Smooth muscle cell (in vitro differentiated cells): ENCODE data around the gene GAB2. TPM values are rescaled to one million over a fixed set of nuclear protein-coding genes. Genes with fewer than 3 reads are reported as not detected.

Experiments
- DNase-seq: peaks from one replicate; lab custom pipeline; 2025; ENCODE audit not compliant: unreplicated experiment; lab: John Stamatoyannopoulos, UW
- H2AFZ ChIP-seq: fragments of 200-600 bp; sonication (generic); 2 replicates; pipeline ENCODE4 v1.6.0; 2016; ENCODE audit warnings: antibody characterized with exemption, low read depth, mild to moderate bottlenecking
- H3F3A ChIP-seq: fragments of 200-600 bp; sonication (generic); 2 replicates; pipeline ENCODE4 v1.6.0; 2017; ENCODE audit warnings: antibody characterized with exemption, low read depth
- H3K27ac ChIP-seq: fragments of 200-600 bp; sonication (generic); 2 replicates; pipeline ENCODE4 v1.5.1; 2016; ENCODE audit warnings: low read depth, mild to moderate bottlenecking
- H3K27me3 ChIP-seq: fragments of 200-600 bp; sonication (generic); 2 replicates; pipeline ENCODE4 v1.6.1; 2016; ENCODE audit warnings: low read depth, mild to moderate bottlenecking
- H3K36me3 ChIP-seq: fragments of 200-600 bp; sonication (generic); 2 replicates; pipeline ENCODE4 v1.5.1; 2016; ENCODE audit warnings: low read depth
- H3K4me1 ChIP-seq: fragments of 200-600 bp; sonication (generic); 2 replicates; pipeline ENCODE4 v1.5.1; 2016; ENCODE audit warnings: low read depth
- H3K4me2 ChIP-seq: fragments of 200-600 bp; sonication (generic); 2 replicates; pipeline ENCODE4 v1.6.0; 2016; ENCODE audit warnings: mild to moderate bottlenecking
- H3K4me3 ChIP-seq: fragments of 200-600 bp; sonication (generic); 2 replicates; pipeline ENCODE4 v1.5.1; 2016; ENCODE audit warnings: mild to moderate bottlenecking
- H3K79me2 ChIP-seq: fragments of 200-600 bp; sonication (generic); 2 replicates; pipeline ENCODE4 v1.6.0; 2016; ENCODE audit warnings: low read depth, mild to moderate bottlenecking
- H3K9ac ChIP-seq: fragments of 200-600 bp; sonication (generic); 2 replicates; pipeline ENCODE4 v1.6.0; 2016; ENCODE audit warnings: low read depth
- H3K9me3 ChIP-seq: fragments of 200-600 bp; sonication (generic); replicated peaks from 2 replicates; pipeline ENCODE4 v1.5.1; 2016; ENCODE audit warnings: low read depth
- H4K20me1 ChIP-seq: fragments of 200-600 bp; sonication (generic); 2 replicates; pipeline ENCODE4 v1.6.0; 2016; ENCODE audit warnings: low read depth
- WGBS: methylation state at CpG from one replicate; pipeline ENCODE4 v1.1.7; 2016; ENCODE audit warnings: low lambda C conversion rate; 5-methylcytosine and 5-hydroxymethylcytosine counted together
- polyA plus RNA-seq: library from polyadenylated mRNA; unstranded; fragments of >200 nt; fragmentation: Nextera tagmentation; extraction: Ambion mirVana; gene quantifications from 2 replicates; pipeline ENCODE4 v1.2.1, GENCODE V29; 2016
- total RNA-seq: library from RNA; depleted of rRNA; stranded (reverse); fragments of >200 nt; gene quantifications from 2 replicates; pipeline ENCODE4 v1.2.3, GENCODE V29; 2014
- TF ChIP-seq, protein P1 (sequence below): fragments of 200-600 bp; sonication (generic); IDR thresholded peaks from 2 replicates; pipeline ENCODE4 v1.5.1; 2017; ENCODE audit warnings: borderline replicate concordance, mild to moderate bottlenecking, antibody characterized with exemption; ENCODE audit not compliant: insufficient read depth, poor library complexity, severe bottlenecking

Gene GAB2
- total and polyA plus RNA-seq, 2 experiments from 2014 or later: 4.2 to 9.7 TPM

DNA sequence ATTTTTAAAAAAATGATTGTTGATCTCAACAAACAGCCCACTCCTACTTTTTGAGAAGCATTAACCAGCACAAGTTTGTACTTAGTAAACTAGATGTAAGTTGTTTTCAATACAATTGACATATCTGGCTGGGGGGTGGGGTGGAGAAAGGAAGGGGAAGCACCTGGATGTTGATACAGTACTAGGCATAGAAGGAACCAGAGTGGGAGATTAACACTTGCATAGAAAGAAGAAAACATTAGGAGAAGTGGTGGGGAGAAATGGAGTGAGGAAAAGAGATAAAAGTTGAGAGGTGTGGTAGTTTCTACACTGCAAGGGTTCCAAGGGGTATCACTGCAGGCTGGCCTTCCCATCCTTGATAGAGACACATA is 10.6 kb upstream of the GAB2 start:
- Histone ChIP-seq H3K4me3 (no peak overlapping the region), H3K9ac (no peak overlapping the region), H3K9me3 (no peaks in the 10 kb centered on the region), H2AFZ (no peak overlapping the region), H3F3A (no peaks in the 10 kb centered on the region), H3K27me3 (no peaks in the 10 kb centered on the region), H3K79me2 (no peaks in the 10 kb centered on the region), H3K36me3 (no peaks in the 10 kb centered on the region), H3K4me2 (no peak overlapping the region), H3K27ac (no peak overlapping the region), H4K20me1 (no peaks in the 10 kb centered on the region), H3K4me1 (peaks cover 8% of the 10 kb centered on the region)
- TF ChIP-seq, protein P1, sequence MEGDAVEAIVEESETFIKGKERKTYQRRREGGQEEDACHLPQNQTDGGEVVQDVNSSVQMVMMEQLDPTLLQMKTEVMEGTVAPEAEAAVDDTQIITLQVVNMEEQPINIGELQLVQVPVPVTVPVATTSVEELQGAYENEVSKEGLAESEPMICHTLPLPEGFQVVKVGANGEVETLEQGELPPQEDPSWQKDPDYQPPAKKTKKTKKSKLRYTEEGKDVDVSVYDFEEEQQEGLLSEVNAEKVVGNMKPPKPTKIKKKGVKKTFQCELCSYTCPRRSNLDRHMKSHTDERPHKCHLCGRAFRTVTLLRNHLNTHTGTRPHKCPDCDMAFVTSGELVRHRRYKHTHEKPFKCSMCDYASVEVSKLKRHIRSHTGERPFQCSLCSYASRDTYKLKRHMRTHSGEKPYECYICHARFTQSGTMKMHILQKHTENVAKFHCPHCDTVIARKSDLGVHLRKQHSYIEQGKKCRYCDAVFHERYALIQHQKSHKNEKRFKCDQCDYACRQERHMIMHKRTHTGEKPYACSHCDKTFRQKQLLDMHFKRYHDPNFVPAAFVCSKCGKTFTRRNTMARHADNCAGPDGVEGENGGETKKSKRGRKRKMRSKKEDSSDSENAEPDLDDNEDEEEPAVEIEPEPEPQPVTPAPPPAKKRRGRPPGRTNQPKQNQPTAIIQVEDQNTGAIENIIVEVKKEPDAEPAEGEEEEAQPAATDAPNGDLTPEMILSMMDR: no peak
- DNase-seq: no peak

DNA sequence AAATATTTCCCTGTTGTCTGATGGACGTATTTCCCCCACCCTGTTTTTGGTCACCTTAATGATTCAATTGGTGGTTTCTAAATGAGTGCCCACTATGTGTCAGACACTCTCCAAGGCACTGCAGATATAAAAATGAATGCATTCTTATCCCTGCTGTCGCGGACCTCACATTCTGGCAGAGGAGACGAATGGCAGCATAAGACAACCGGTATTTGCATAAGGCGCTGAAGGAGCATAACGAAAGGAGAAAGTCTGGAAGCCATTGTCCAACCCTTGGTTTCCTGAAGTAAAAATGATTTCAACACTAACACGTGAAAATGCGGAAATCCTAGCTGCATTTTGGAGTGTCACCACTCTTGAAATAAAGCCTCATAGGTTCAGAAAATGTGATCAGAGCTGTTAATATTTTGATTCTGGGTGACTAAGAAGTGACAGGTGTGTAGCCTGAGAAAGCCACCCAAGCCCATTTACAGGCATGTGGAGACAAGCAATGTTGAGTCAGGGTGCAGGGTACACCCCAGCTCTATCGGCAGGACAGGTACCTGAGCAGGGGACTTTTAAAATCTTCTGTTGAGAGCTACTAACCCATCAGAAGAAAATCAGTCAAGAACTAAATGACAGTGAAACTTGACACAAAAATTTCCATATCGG is 10.1 kb upstream of the GAB2 start:
- Histone ChIP-seq H3K4me2 (no peak overlapping the region), H3K27me3 (no peaks in the 10 kb centered on the region), H4K20me1 (no peaks in the 10 kb centered on the region), H2AFZ (no peak overlapping the region), H3K4me1 (peaks cover 8% of the 10 kb centered on the region), H3K9me3 (no peaks in the 10 kb centered on the region), H3K36me3 (no peaks in the 10 kb centered on the region), H3F3A (no peaks in the 10 kb centered on the region), H3K9ac (no peak overlapping the region), H3K4me3 (no peak overlapping the region), H3K27ac (no peak overlapping the region), H3K79me2 (no peaks in the 10 kb centered on the region)
- DNase-seq: no peak
- TF ChIP-seq, protein P1: no peak
- 94% methylated on average over 11 of the region's 11 CpGs for WGBS

DNA sequence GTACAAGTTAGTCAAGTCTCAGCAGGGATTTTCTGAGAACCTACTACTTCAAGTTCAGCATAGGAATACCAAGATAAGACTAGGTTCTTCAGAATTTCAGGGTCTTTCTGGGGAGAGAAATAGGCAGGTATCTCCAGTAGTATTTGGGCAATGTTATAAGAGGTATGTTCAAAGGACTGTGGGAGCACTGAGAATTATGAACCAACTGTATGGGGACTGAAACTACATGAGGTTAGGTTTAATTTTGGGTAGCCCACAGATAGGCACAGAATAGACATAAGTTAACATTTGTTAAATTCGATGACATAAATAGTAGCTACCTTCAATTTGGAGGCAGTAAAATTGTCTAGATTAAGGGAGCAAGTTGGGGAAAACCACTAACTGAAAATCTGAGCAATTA is 9.2 kb upstream of the GAB2 start:
- Histone ChIP-seq H4K20me1 (no peaks in the 10 kb centered on the region), H3K79me2 (no peaks in the 10 kb centered on the region), H2AFZ (no peak overlapping the region), H3K4me1 (peaks cover 8% of the 10 kb centered on the region), H3K9me3 (no peaks in the 10 kb centered on the region), H3K4me2 (no peak overlapping the region), H3K36me3 (no peaks in the 10 kb centered on the region), H3K9ac (no peak overlapping the region), H3F3A (no peaks in the 10 kb centered on the region), H3K27ac (no peak overlapping the region), H3K27me3 (no peaks in the 10 kb centered on the region), H3K4me3 (no peak overlapping the region)
- DNase-seq: no peak
- TF ChIP-seq, protein P1: no peak
- WGBS: 92% methylated on average over 1 of the region's 1 CpG

DNA sequence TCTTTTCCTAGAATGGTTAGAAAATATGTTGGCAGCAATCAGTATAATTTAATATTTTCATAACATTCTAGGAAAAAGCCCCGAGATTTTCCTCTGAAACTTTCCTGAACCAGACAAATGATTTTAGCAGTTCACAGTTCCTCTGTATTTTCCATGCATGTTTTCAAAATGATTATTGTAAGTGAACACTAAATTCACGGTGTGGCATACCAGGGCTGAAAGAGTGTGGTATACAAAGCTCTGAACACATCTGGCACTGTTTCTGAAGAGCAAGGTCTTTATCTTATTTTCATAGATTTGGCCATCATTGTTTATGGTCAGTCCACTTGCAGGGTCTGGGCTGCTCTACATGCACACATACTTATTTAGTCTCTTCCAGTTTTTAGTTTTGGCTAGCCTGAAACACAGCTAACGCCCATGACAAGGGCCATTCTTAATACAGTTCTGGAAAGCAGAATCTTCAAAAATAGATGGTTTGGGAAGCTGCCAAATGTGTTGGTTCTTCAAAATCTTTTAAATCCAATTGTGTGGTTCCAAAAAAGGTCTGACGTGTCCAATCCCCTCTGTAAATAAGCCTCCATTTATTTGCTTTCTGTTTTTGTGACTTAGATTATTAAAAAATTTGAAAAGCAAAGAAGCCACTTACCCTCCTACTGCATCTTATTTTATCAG is 7.9 kb upstream of the GAB2 start:
- H2AFZ ChIP-seq: no peak overlapping the region
- H3K4me2 ChIP-seq: peak overlapping the region; percentile 48
- no peak overlapping the region for H3K9ac ChIP-seq
- no peaks in the 10 kb centered on the region for H3K36me3 ChIP-seq
- no peaks in the 10 kb centered on the region for H3K79me2 ChIP-seq
- H3K27ac ChIP-seq: no peak overlapping the region
- H3K4me3 ChIP-seq: no peak overlapping the region
- peaks cover 8% of the 10 kb centered on the region for H3K4me1 ChIP-seq
- H4K20me1 ChIP-seq: no peaks in the 10 kb centered on the region
- TF ChIP-seq, protein P1: no peak
- DNase-seq: no peak
- H3K9me3 ChIP-seq: no peaks in the 10 kb centered on the region
- no peaks in the 10 kb centered on the region for H3F3A ChIP-seq
- WGBS: 76% methylated on average over 4 of the region's 4 CpGs
- no peaks in the 10 kb centered on the region for H3K27me3 ChIP-seq
